Esophagus muscularis mucosa (tissue), 4 donors: ENCODE data around the gene ANKS1A. TPM values are rescaled to one million over a fixed set of nuclear protein-coding genes. Genes with fewer than 3 reads are reported as not detected.
A peak's percentile ranks its signal among the peaks of the same experiment; 100 is the strongest.
"Not testable (repeated sequence)": the region's sequence is repeated elsewhere in the genome, so short reads cannot be mapped to it uniquely, and the experiment has no call there.

Experiments used
- DNase-seq: peaks from one replicate; pipeline ENCODE4 v3.0.0-alpha.2; 2017; ENCODE audit errors: extremely low spot score
- H3K27ac ChIP-seq, 4 donors: fragments of 200-600 bp; sonication (generic); replicated peaks in 1 of 4; 1 replicate in 3 of 4; 2 replicates in 1 of 4; pipeline ENCODE4 v1.5.1; 2016 to 2019; ENCODE audit warnings: mild to moderate bottlenecking in 1 of 4
- H3K27me3 ChIP-seq, 4 donors: fragments of 200-600 bp; sonication (generic); one replicate each; pipeline versions ENCODE4 v1.5.1 to v1.6.0; 2016 to 2019
- H3K36me3 ChIP-seq, 4 donors: fragments of 200-600 bp; sonication (generic); one replicate each; pipeline ENCODE4 v1.5.1; 2016 to 2019
- H3K4me1 ChIP-seq, 4 donors: fragments of 200-600 bp; sonication (generic); one replicate each; pipeline ENCODE4 v1.5.1; 2016 to 2019
- H3K4me3 ChIP-seq, 4 donors: fragments of 200-600 bp; sonication (generic); 1 replicate in 2 of 4; 2 replicates in 2 of 4; pipeline ENCODE4 v1.5.1; 2016 to 2019; ENCODE audit warnings: mild to moderate bottlenecking in 4 of 4, moderate library complexity in 1 of 4
- H3K9me3 ChIP-seq, 4 donors: fragments of 200-600 bp; sonication (generic); 1 replicate in 3 of 4; 2 replicates in 1 of 4; pipeline ENCODE4 v1.5.1; 2016 to 2019
- CTCF ChIP-seq, 3 experiments: fragments of 200-600 bp in 2 of 3; fragments of 450-650 bp in 1 of 3; sonication (generic) in 2 of 3; IDR thresholded peaks; one replicate each; pipeline ENCODE4 v1.5.1; 2017 to 2019; ENCODE audit warnings: antibody characterized with exemption in 3 of 3, mild to moderate bottlenecking in 2 of 3, moderate library complexity in 1 of 3
- EP300 ChIP-seq: sonication (generic); formaldehyde crosslinking; IDR thresholded peaks from one replicate; pipeline ENCODE4 v1.6.1; 2017; ENCODE audit warnings: antibody characterized with exemption
- POLR2A ChIP-seq: fragments of 450-650 bp; IDR thresholded peaks from one replicate; pipeline ENCODE4 v1.6.1; 2017; ENCODE audit warnings: antibody characterized with exemption, moderate library complexity, mild to moderate bottlenecking, low read depth
- POLR2AphosphoS5 ChIP-seq, 2 donors: sonication (generic); formaldehyde crosslinking; IDR thresholded peaks; one replicate each; pipeline ENCODE4 v1.6.1; 2017; ENCODE audit warnings: antibody characterized with exemption in 2 of 2
- WGBS: methylation state at CpG from one replicate; pipeline ENCODE4 v1.1.5; 2018; 5-methylcytosine and 5-hydroxymethylcytosine counted together
- intact Hi-C: fragments of 100-400 bp; cut with DNase I; formaldehyde crosslinking; loops from one replicate; pipeline ENCODE4 v1.15.1; 2023
- total RNA-seq, 4 donors: library from RNA; depleted of rRNA; stranded (reverse); fragments of >200 nt; gene quantifications; one replicate each; pipeline versions ENCODE4 v1.1.0 to v1.2.1, GENCODE V29; 2016

Gene ANKS1A
- total RNA-seq, 4 donors from 2014 or later, result 68.3 to 132 (median 98.7) TPM

GRCh38 chr6:34987506-34987905 is 98.5 kb downstream of the ANKS1A start:
- peaks cover 6 to 71% (median 51%) of the 10 kb centered on the region in 4 donors for H3K36me3 ChIP-seq
- DNase-seq, result no peak
- intact Hi-C loops, result loop anchor here (1.0 to 10.0 kb wide), 3 partner anchors 153 to 257 kb away; partner anchors contain the start of gene TCP11
- TF ChIP-seq CTCF (IDR thresholded peaks at IDR 0.05), result no peak
- no peak for TF ChIP-seq POLR2AphosphoS5 (IDR thresholded peaks at IDR 0.05)
- no peak for TF ChIP-seq EP300
- no peak for TF ChIP-seq POLR2A
- 87% methylated on average over 5 of the region's 5 CpGs for WGBS
- no peaks in the 10 kb centered on the region for H3K27me3 ChIP-seq
- peak overlapping the region in 3 of 4 donors; percentile 28 to 42 (median 35) for H3K27ac ChIP-seq
- H3K4me3 ChIP-seq, result no peak overlapping the region
- H3K4me1 ChIP-seq, result peaks cover 6 to 23% (median 22%) of the 10 kb centered on the region in 4 donors
- no peaks in the 10 kb centered on the region for H3K9me3 ChIP-seq

GRCh38 chr6:34990971-34991560 is 102.0 kb downstream of the ANKS1A start:
- DNase-seq, result no peak
- H3K36me3 ChIP-seq, result peaks cover 13 to 66% (median 44%) of the 10 kb centered on the region in 4 donors
- intact Hi-C loops, result no loop called here
- H3K4me3 ChIP-seq, result no peak overlapping the region
- H3K27me3 ChIP-seq, result no peaks in the 10 kb centered on the region
- peak overlapping the region in 1 of 4 donors; percentile 3 for H3K27ac ChIP-seq
- H3K4me1 ChIP-seq, result peaks cover 6 to 23% (median 22%) of the 10 kb centered on the region in 4 donors
- 47% methylated on average over 2 of the region's 2 CpGs for WGBS
- H3K9me3 ChIP-seq, result no peaks in the 10 kb centered on the region
- TF ChIP-seq EP300, result no peak
- TF ChIP-seq CTCF (IDR thresholded peaks at IDR 0.05), result no peak
- TF ChIP-seq POLR2AphosphoS5 (IDR thresholded peaks at IDR 0.05), result no peak
- TF ChIP-seq POLR2A, result no peak

- H3K9me3 ChIP-seq, result no peaks in the 10 kb centered on the region
- no peak overlapping the region for H3K27ac ChIP-seq
- no peak for TF ChIP-seq EP300
- no peak for TF ChIP-seq CTCF (IDR thresholded peaks at IDR 0.05)
- TF ChIP-seq POLR2AphosphoS5 (IDR thresholded peaks at IDR 0.05), result no peak
- no peak for TF ChIP-seq POLR2A
- peaks cover 0 to 16% (median 13%) of the 10 kb centered on the region in 4 donors for H3K4me1 ChIP-seq
- no peak for DNase-seq
- WGBS, result 96% methylated on average over 3 of the region's 3 CpGs
- H3K36me3 ChIP-seq, result peaks cover 13 to 64% (median 42%) of the 10 kb centered on the region in 4 donors
- H3K27me3 ChIP-seq, result no peaks in the 10 kb centered on the region
- intact Hi-C loops, result no loop called here
- no peak overlapping the region for H3K4me3 ChIP-seq
Observed at GRCh38 chr6:34992376-34992775, 103.3 kb downstream of the ANKS1A start.

- Histone ChIP-seq H3K27ac (no peak overlapping the region), H3K4me3 (no peak overlapping the region), H3K4me1 (peaks cover 0 to 11% (median 8%) of the 10 kb centered on the region in 4 donors), H3K27me3 (no peaks in the 10 kb centered on the region), H3K9me3 (no peaks in the 10 kb centered on the region), H3K36me3 (peaks cover 13 to 71% (median 41%) of the 10 kb centered on the region in 4 donors)
- intact Hi-C loops, result no loop called here
- no peak for DNase-seq
- 97% methylated on average over 3 of the region's 3 CpGs for WGBS
- TF ChIP-seq CTCF (IDR thresholded peaks at IDR 0.05) (no peak), EP300 (no peak)
Observed at GRCh38 chr6:34993213-34993612, 104.2 kb downstream of the ANKS1A start.

GRCh38 chr6:34994693-34995092 is 105.6 kb downstream of the ANKS1A start:
- intact Hi-C loops, result no loop called here
- Histone ChIP-seq H3K9me3 (no peaks in the 10 kb centered on the region), H3K4me1 (peaks cover 0 to 11% (median 8%) of the 10 kb centered on the region in 4 donors), H3K27me3 (no peaks in the 10 kb centered on the region), H3K4me3 (no peak overlapping the region), H3K27ac (no peak overlapping the region), H3K36me3 (peaks cover 13 to 66% (median 41%) of the 10 kb centered on the region in 4 donors)
- WGBS, result 96% methylated on average over 5 of the region's 7 CpGs
- no peak for DNase-seq
- TF ChIP-seq POLR2AphosphoS5 (IDR thresholded peaks at IDR 0.05) (no peak), EP300 (no peak), CTCF (IDR thresholded peaks at IDR 0.05) (no peak), POLR2A (no peak)

- intact Hi-C loops, H3K4me1 ChIP-seq, H3K9me3 ChIP-seq, H3K27ac ChIP-seq, H3K4me3 ChIP-seq, DNase-seq, H3K27me3 ChIP-seq: not testable (repeated sequence)
- WGBS, result 94% methylated on average over 8 of the region's 8 CpGs
- H3K36me3 ChIP-seq, result peaks cover 13 to 58% (median 36%) of the 10 kb centered on the region in 4 donors
Observed at GRCh38 chr6:34998417-34998816, 109.4 kb downstream of the ANKS1A start.

GRCh38 chr6:34999153-34999552 is 110.1 kb downstream of the ANKS1A start:
- intact Hi-C loops, DNase-seq, H3K9me3 ChIP-seq, H3K27me3 ChIP-seq, H3K4me3 ChIP-seq, H3K27ac ChIP-seq, H3K4me1 ChIP-seq: not testable (repeated sequence)
- peaks cover 13 to 56% (median 30%) of the 10 kb centered on the region in 4 donors for H3K36me3 ChIP-seq
- WGBS, result 94% methylated on average over 7 of the region's 7 CpGs
